ENCODE data around the gene ZNF664. TPM values are rescaled to one million over a fixed set of nuclear protein-coding genes. Genes with fewer than 3 reads are reported as not detected.

Gene ZNF664
- total RNA-seq, 2 experiments from 2014 or later, result 46.4 to 48.3 TPM

DNA sequence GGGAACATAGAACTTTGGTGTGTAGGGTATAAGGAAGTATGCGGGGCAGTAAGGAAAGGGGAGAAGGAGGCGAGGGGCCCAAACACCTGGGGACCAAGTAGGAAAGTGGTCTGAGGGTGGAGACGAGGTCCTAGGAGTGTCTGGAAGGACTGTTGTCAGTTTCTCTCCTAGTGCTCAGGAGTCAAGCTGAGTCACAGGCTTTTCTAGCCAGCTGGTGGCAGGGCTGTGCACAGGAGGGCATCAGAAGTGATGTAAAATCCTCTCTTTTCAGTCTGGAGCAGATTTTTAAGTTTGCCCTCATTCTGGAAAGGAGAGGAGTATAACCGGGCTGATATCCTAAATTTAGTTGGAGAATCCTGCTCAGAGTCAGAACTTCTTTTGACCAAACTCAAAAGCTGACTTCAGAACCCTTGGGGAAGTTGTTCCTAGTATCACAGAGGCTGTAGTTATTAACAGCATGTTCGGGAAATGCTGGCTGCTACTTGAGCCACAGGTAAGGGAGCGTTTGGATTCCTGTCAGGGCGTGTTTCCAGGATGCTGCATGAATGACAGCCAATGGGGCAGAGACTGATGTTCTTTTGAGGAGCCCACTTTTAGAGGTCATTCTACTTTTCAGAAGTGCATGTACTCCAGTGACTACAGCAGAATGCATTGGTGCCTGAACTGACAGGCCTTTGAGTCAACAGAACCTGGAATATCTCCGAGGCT, 19.3 kb downstream of the ZNF664 start:
- ATAC-seq (no peak), DNase-seq (no peak)
- Mint-ChIP-seq H3K4me3 (no peak overlapping the region), H3K27me3 (no peaks in the 10 kb centered on the region), H3K9me3 (ENCODE audit: low read depth) (no peaks in the 10 kb centered on the region), H3K27ac (no peak overlapping the region), H3K36me3 (ENCODE audit: low read depth) (peaks cover 45% of the 10 kb centered on the region), H3K4me1 (peaks cover 41% of the 10 kb centered on the region)
- intact Hi-C loops (cut with DNase I, micrococcal nuclease), result no loop called here
- CTCF ChIA-PET, result interaction anchor here (0.6 to 2.9 kb wide), 4 partner anchors 14 to 416 kb away, joined by 3 to 9 read pairs (median 4); no protein-coding TSS in a partner anchor
- POLR2A ChIA-PET, result interaction anchor here (0.5 kb wide), 1 partner anchor 157 kb away, joined by 3 read pairs; no protein-coding TSS in a partner anchor

DNA sequence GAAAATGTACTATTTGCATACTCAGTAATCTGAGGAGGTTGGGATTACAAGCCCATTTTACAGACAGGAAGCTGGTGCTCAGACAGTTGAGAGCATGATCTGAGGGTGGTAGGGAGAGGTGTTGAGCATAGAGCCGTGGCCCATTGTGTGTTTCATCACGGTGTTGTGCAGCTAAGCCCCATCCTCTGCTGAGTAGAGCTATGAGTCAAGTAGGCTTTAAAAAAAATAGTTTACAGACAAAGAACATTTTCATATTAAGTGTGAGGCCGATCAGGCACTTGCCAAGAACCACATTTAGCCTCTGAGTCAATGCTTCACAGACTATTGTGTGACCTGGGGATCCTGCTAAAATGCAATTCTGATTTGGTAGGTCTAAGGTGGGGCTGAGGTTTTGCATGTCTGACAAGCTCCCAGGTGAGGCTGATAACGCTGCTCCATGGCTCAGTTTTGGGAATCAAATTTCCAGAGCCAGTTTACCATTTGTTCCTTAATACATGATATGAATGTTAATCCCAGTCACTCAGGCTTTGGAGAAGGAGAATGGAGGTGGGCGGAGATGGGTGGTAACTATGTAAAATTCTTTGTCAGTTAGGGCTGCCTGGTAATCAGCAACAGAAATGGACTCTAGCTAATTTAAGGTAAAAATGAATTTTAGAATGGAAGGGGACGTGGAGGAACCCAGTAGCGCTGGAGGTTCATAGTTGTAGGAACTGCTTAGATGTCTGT, 22.2 kb downstream of the ZNF664 start:
- intact Hi-C loops (cut with DNase I, micrococcal nuclease), result no loop called here
- no peak overlapping the region for H3K4me3 Mint-ChIP-seq
- peaks cover 38% of the 10 kb centered on the region for H3K4me1 Mint-ChIP-seq
- no peaks in the 10 kb centered on the region for H3K27me3 Mint-ChIP-seq
- ATAC-seq, result peak; percentile 97
- H3K9me3 Mint-ChIP-seq (ENCODE audit: low read depth), result no peaks in the 10 kb centered on the region
- POLR2A ChIA-PET, result interaction anchor here (0.6 kb wide), 1 partner anchor 25 kb away, joined by 3 read pairs; no protein-coding TSS in a partner anchor
- peak; percentile 51 for DNase-seq
- peaks cover 26% of the 10 kb centered on the region for H3K36me3 Mint-ChIP-seq (ENCODE audit: low read depth)
- CTCF ChIA-PET, result interaction anchor here (0.6 to 2.6 kb wide), 10 partner anchors 9 to 90 kb away, joined by 3 to 9 read pairs (median 6); no protein-coding TSS in a partner anchor
- peak overlapping the region; percentile 20 for H3K27ac Mint-ChIP-seq

GRCh38 chr12:123996581-123996980, 23.6 kb downstream of the ZNF664 start:
- POLR2A ChIA-PET, result interaction anchor here (1.0 kb wide), 1 partner anchor 17 kb away, joined by 3 read pairs; no protein-coding TSS in a partner anchor
- no peak for ATAC-seq
- Mint-ChIP-seq H3K4me3 (no peak overlapping the region), H3K36me3 (ENCODE audit: low read depth) (peaks cover 23% of the 10 kb centered on the region), H3K27ac (no peak overlapping the region), H3K4me1 (peaks cover 29% of the 10 kb centered on the region), H3K27me3 (no peaks in the 10 kb centered on the region), H3K9me3 (ENCODE audit: low read depth) (no peaks in the 10 kb centered on the region)
- CTCF ChIA-PET, result interaction anchor here (0.6 to 2.6 kb wide), 5 partner anchors 10 to 58 kb away, joined by 3 to 9 read pairs (median 6); no protein-coding TSS in a partner anchor
- intact Hi-C loops (cut with DNase I, micrococcal nuclease), result no loop called here
- no peak for DNase-seq

DNA sequence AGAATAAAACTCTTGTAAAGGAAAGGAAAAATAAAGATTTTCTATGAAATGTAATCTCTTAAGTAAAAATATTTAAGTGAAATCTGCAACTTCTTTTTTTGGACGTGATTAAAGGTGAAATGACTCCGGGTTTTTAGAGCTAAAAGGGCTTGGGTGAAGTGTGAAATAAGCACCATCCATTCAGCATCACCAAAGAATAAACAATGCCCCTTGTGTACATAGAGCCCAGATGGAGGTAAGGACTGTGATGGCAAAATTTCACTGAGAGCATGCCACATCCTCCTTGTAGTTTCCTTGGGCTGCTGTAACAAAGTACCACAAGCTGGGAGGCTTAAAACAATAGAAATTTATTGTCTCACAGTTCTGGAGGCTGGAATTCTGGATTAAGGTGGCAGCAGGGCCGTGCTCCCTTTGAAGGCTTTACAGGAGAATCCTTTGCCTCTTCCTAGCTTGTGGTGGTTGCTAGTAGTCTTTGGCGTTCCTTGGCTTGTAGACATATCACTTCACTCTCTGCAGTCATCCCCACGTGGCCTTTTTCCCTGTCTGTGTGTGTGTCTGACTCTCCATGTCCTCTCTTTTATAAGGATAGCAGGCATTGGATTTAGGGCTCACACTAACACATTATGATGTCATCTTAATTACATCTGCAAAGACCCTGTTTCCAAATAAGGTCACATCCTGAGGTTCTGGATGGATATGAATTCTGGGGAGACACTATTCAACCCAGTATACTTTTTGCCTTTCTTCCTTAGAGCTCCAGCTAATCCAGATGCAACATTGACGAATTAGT, 24.2 kb downstream of the ZNF664 start:
- Mint-ChIP-seq H3K4me3 (no peak overlapping the region), H3K4me1 (peaks cover 25% of the 10 kb centered on the region), H3K36me3 (ENCODE audit: low read depth) (peaks cover 19% of the 10 kb centered on the region), H3K9me3 (ENCODE audit: low read depth) (no peaks in the 10 kb centered on the region), H3K27me3 (no peaks in the 10 kb centered on the region), H3K27ac (no peak overlapping the region)
- DNase-seq, result no peak
- ChIA-PET CTCF (interaction anchor here (1.6 to 2.2 kb wide), 2 partner anchors 11 to 14 kb away, joined by 4 to 8 read pairs; no protein-coding TSS in a partner anchor), POLR2A (no interaction called here)
- ATAC-seq, result no peak
- intact Hi-C loops (cut with DNase I, micrococcal nuclease), result no loop called here

- ChIA-PET CTCF (interaction anchor here (0.8 to 1.6 kb wide), 3 partner anchors 10 to 13 kb away, joined by 3 to 4 read pairs (median 4); no protein-coding TSS in a partner anchor), POLR2A (no interaction called here)
These were observed 24.9 kb downstream of the ZNF664 start for GRCh38 chr12:123997908-123998307.

DNA sequence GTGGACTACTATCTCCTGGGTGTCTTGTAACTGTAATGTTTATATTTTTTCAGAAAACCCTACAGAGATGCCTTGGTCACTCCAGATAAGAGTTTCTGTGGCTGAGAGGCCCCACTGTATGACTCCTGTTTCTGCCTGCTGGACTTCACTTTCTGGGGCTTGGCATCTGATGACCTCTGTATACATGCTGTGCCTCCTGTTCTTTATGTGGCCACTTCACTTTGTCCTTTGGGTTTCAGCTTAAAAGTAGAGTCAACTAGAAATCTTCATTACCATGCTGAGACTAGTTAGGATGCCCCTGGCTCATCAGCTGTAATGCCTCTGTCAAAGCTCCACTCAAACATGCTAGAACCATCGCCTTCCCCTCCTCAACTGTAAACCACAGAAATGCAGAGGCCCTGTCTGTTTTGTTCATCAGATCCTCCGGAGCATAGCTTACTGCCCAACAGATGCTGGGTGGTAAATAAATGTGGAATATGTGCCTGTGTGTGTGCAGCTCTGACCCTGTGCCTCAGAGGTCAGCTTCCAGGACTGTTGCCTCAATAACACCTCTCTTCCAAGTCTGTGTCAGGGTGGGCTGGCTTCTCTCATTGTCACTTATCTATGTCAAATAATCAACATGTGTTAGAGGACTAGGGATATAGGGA, 25.5 kb downstream of the ZNF664 start:
- Mint-ChIP-seq H3K36me3 (ENCODE audit: low read depth) (peaks cover 13% of the 10 kb centered on the region), H3K4me3 (no peak overlapping the region), H3K27ac (no peak overlapping the region), H3K27me3 (no peaks in the 10 kb centered on the region), H3K4me1 (peaks cover 25% of the 10 kb centered on the region), H3K9me3 (ENCODE audit: low read depth) (no peaks in the 10 kb centered on the region)
- intact Hi-C loops (cut with DNase I, micrococcal nuclease), result no loop called here
- ChIA-PET POLR2A (no interaction called here), CTCF (interaction anchor here (0.8 to 1.6 kb wide), 3 partner anchors 10 to 13 kb away, joined by 3 to 4 read pairs (median 4); no protein-coding TSS in a partner anchor)
- ATAC-seq (no peak), DNase-seq (no peak)

More at GRCh38 chr12:123997908-123998307, 24.9 kb downstream of the ZNF664 start:
- peaks cover 16% of the 10 kb centered on the region for H3K36me3 Mint-ChIP-seq (ENCODE audit: low read depth)
- H3K4me1 Mint-ChIP-seq, result peaks cover 25% of the 10 kb centered on the region
- H3K9me3 Mint-ChIP-seq (ENCODE audit: low read depth), result no peaks in the 10 kb centered on the region
- H3K27ac Mint-ChIP-seq, result no peak overlapping the region
- no peaks in the 10 kb centered on the region for H3K27me3 Mint-ChIP-seq
- intact Hi-C loops (cut with DNase I, micrococcal nuclease), result no loop called here
- DNase-seq, result no peak
- no peak overlapping the region for H3K4me3 Mint-ChIP-seq
- no peak for ATAC-seq

DNA sequence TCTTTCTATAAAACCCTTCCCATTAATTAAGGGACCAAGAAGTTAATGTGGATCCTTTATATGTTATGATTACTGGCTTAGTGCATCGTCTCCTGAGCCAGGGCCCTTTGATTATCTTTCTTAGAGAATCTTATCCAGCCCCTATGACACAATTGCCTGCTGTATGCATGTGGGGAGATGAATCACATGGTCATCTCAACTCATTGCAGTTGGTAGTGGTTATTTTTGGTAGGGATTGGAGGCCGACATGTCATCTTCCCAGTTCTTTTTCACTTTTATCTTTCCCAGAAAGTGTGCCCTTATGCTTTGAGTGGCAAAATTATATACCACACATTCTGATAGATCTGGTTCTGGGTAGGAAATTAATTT, 26.0 kb downstream of the ZNF664 start:
- Mint-ChIP-seq H3K4me3 (no peak overlapping the region), H3K27me3 (no peaks in the 10 kb centered on the region), H3K36me3 (ENCODE audit: low read depth) (peaks cover 9% of the 10 kb centered on the region), H3K27ac (no peak overlapping the region), H3K4me1 (peaks cover 22% of the 10 kb centered on the region), H3K9me3 (ENCODE audit: low read depth) (no peaks in the 10 kb centered on the region)
- ChIA-PET POLR2A (no interaction called here), CTCF (interaction anchor here (1.0 to 1.6 kb wide), 3 partner anchors 12 to 95 kb away, joined by 3 to 4 read pairs (median 3); no protein-coding TSS in a partner anchor)
- ATAC-seq (no peak), DNase-seq (no peak)
- intact Hi-C loops (cut with DNase I, micrococcal nuclease), result no loop called here

DNA sequence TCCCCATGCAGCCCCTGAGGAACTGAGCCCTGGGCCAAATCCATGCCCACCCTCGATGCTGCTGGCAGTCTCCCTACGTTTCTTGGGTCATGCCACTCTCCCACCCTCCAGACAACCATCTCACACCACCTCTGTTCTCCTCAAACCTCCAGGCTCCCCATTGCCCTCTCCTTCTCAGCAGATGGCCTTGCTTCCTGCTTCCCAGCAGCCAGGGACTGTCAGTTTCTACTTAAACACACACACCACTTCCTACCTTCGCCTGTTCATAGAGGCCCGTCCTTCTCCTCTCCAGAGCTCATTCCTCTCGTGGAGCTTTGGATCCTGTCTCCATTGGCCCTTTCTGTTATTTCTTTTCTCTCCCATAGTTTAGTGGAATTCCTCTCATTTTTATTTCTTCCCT, 27.1 kb downstream of the ZNF664 start:
- ChIA-PET CTCF (interaction anchor here (1.0 to 1.4 kb wide), 4 partner anchors 12 to 96 kb away, joined by 3 to 5 read pairs (median 4); no protein-coding TSS in a partner anchor), POLR2A (no interaction called here)
- Mint-ChIP-seq H3K4me1 (peaks cover 14% of the 10 kb centered on the region), H3K36me3 (ENCODE audit: low read depth) (peaks cover 5% of the 10 kb centered on the region), H3K27me3 (no peaks in the 10 kb centered on the region), H3K4me3 (no peak overlapping the region), H3K9me3 (ENCODE audit: low read depth) (no peaks in the 10 kb centered on the region), H3K27ac (no peak overlapping the region)
- DNase-seq (no peak), ATAC-seq (no peak)
- intact Hi-C loops (cut with DNase I, micrococcal nuclease), result no loop called here

- Mint-ChIP-seq H3K27me3 (no peaks in the 10 kb centered on the region), H3K4me1 (peaks cover 12% of the 10 kb centered on the region), H3K27ac (no peak overlapping the region), H3K9me3 (ENCODE audit: low read depth) (no peaks in the 10 kb centered on the region), H3K4me3 (no peak overlapping the region), H3K36me3 (ENCODE audit: low read depth) (peaks cover 9% of the 10 kb centered on the region)
- POLR2A ChIA-PET, result no interaction called here
- DNase-seq (no peak), ATAC-seq (no peak)
- intact Hi-C loops (cut with DNase I, micrococcal nuclease), result no loop called here
- CTCF ChIA-PET, result interaction anchor here (0.7 to 1.4 kb wide), 2 partner anchors 13 to 15 kb away, joined by 3 to 5 read pairs; no protein-coding TSS in a partner anchor
These were observed 28.3 kb downstream of the ZNF664 start for GRCh38 chr12:124001343-124001742.

GRCh38 chr12:124002021-124002644, 29.1 kb downstream of the ZNF664 start:
- H3K4me1 Mint-ChIP-seq, result peaks cover 17% of the 10 kb centered on the region
- no peak overlapping the region for H3K4me3 Mint-ChIP-seq
- peaks cover 9% of the 10 kb centered on the region for H3K36me3 Mint-ChIP-seq (ENCODE audit: low read depth)
- H3K27me3 Mint-ChIP-seq, result no peaks in the 10 kb centered on the region
- CTCF ChIA-PET, result interaction anchor here (0.7 to 1.0 kb wide), 2 partner anchors 13 to 35 kb away, joined by 3 to 4 read pairs; no protein-coding TSS in a partner anchor
- DNase-seq (no peak), ATAC-seq (no peak)
- no peak overlapping the region for H3K27ac Mint-ChIP-seq
- intact Hi-C loops (cut with DNase I, micrococcal nuclease), result no loop called here
- no peaks in the 10 kb centered on the region for H3K9me3 Mint-ChIP-seq (ENCODE audit: low read depth)
- POLR2A ChIA-PET, result no interaction called here
